ENCODE measurements around the gene ATP5F1B. TPM values are rescaled to one million over a fixed set of nuclear protein-coding genes. Genes with fewer than 3 reads are reported as not detected.
A peak's percentile ranks its signal among the peaks of the same experiment; 100 is the strongest.

The ATP5F1B gene
- 1,051 and 1,399 TPM in 2 replicates for total RNA-seq (2016; rRNA removed; fragmentation: Illumina TruSeq; extraction: Trizol)
- 224 and 228 TPM in 2 replicates for total RNA-seq (2016; cell fraction: cytosol; rRNA removed; fragmentation: Illumina TruSeq; extraction: Trizol; ENCODE audit: low read depth)
- 1,021 and 1,411 TPM in 2 replicates for total RNA-seq (2016; cell fraction: insoluble cytoplasmic fraction; rRNA removed; fragmentation: Illumina TruSeq; extraction: Trizol)
- 344 and 367 TPM in 2 replicates for total RNA-seq (2016; cell fraction: membrane; rRNA removed; fragmentation: Illumina TruSeq; extraction: Trizol)
- 359 and 382 TPM in 2 replicates for total RNA-seq (2016; cell fraction: nucleus; rRNA removed; fragmentation: Illumina TruSeq; extraction: Trizol)
- 985 and 1,180 TPM in 2 replicates for polyA plus RNA-seq (2011; rRNA removed)
- polyA plus RNA-seq (2011; cell fraction: cytosol; rRNA removed), result 961 and 1,057 TPM in 2 replicates
- 521 and 614 TPM in 2 replicates for polyA plus RNA-seq (2011; cell fraction: nucleus; rRNA removed)
- 690 and 871 TPM in 2 replicates for polyA plus RNA-seq (2012)
- polyA plus RNA-seq (2016; cell fraction: cytosol; fragmentation: Illumina TruSeq; extraction: Trizol; ENCODE audit: low read depth), result 156 and 174 TPM in 2 replicates
- 1,081 and 1,136 TPM in 2 replicates for polyA plus RNA-seq (2016; cell fraction: insoluble cytoplasmic fraction; fragmentation: Illumina TruSeq; extraction: Trizol; ENCODE audit: low read depth)
- polyA plus RNA-seq (2016; cell fraction: membrane; fragmentation: Illumina TruSeq; extraction: Trizol; ENCODE audit: low read depth), result 252 and 280 TPM in 2 replicates
- polyA plus RNA-seq (2016; cell fraction: nucleus; fragmentation: Illumina TruSeq; extraction: Trizol; ENCODE audit: insufficient read depth, low read depth), result 530 and 544 TPM in 2 replicates
- polyA minus RNA-seq (2011; rRNA and poly(A)+ RNA removed; ENCODE audit: low replicate concordance), result 2,113 and 3,228 TPM in 2 replicates
- 569 and 591 TPM in 2 replicates for polyA minus RNA-seq (2011; cell fraction: cytosol; rRNA and poly(A)+ RNA removed)
- 160 and 202 TPM in 2 replicates for polyA minus RNA-seq (2011; cell fraction: nucleus; rRNA and poly(A)+ RNA removed)
- percentile 96 among the genes with signal in this experiment for Bru-seq, nascent RNA
- BruChase-seq, experiment 1, labeled RNA remaining after a 6-hour chase, result percentile 99 among the genes with signal in this experiment
- percentile 99 among the genes with signal in this experiment for BruChase-seq, experiment 2, labeled RNA remaining after a 2-hour chase
- long read RNA-seq, experiment 1, transcript ATP5F1B-201 (10 exons, 1,839 nt), result major isoform, 683 of 816 reads
- long read RNA-seq, experiment 1, partial matches to known transcripts, result 101 of 816 reads
- long read RNA-seq, experiment 1, other reads (novel, unspliced or antisense), result 28 of 816 reads
- long read RNA-seq, experiment 2, transcript ATP5F1B-208 (2 exons, 457 nt), result minor isoform, 29 of 1,330 reads
- long read RNA-seq, experiment 2, transcript ATP5F1B-201 (10 exons, 1,839 nt), result major isoform, 967 of 1,330 reads
- long read RNA-seq, experiment 2, partial matches to known transcripts, result 204 of 1,330 reads
- long read RNA-seq, experiment 2, other reads (novel, unspliced or antisense), result 130 of 1,330 reads

- peak; percentile 99 for ATAC-seq
- intact Hi-C loops (cut with micrococcal nuclease; ENCODE audit: unreplicated experiment), result loop anchor here (1.0 to 10.0 kb wide), 3 partner anchors 9 to 79 kb away; partner anchors contain the start of gene NACA
- DNase-seq (ENCODE audit: low spot score), result peak; percentile 100
- Histone ChIP-seq H3K4me1 (ENCODE audit: insufficient read depth, low read length) (peaks cover 35% of the 10 kb centered on the region), H3K79me2 (ENCODE audit: insufficient read depth, low read length) (peaks cover 39% of the 10 kb centered on the region), H3K27ac (ENCODE audit: extremely low read length, insufficient read depth, low read length) (peak within 1 kb of the TSS; percentile 84), H4K20me1 (ENCODE audit: insufficient read depth, low read length) (peaks cover 15% of the 10 kb centered on the region), H3K9ac (ENCODE audit: insufficient read depth, low read depth, low read length) (peak within 1 kb of the TSS; percentile 97), H3K9me3 (ENCODE audit: low read length) (no peaks in the 10 kb centered on the region), H3K36me3 (replicated peaks in 1 of 2; ENCODE audit: control insufficient read depth in 1 of 2, insufficient read depth in 2 of 2, low read length in 2 of 2) (peaks cover 10 to 27% of the 10 kb centered on the region in 2 experiments), H3K4me3 (replicated peaks in 1 of 3; ENCODE audit: insufficient read depth in 1 of 3, low read depth in 2 of 3, low read length in 3 of 3) (peak within 1 kb of the TSS; percentile 75 to 89 (median 77)), H3K27me3 (ENCODE audit: control insufficient read depth in 1 of 2, insufficient read depth in 2 of 2, low read length in 2 of 2) (no peaks in the 10 kb centered on the region; a peak in 1 of 5 replicates), H2AFZ (ENCODE audit: low read length) (peak within 1 kb of the TSS; percentile 74), H3K4me2 (ENCODE audit: low read depth, low read length) (peak within 1 kb of the TSS; percentile 91)
- in situ Hi-C loops (cut with HindIII; ENCODE audit: extremely low pct_ligation_motif_present, low pct_unique_long_range_greater_than_20kb), result loop anchor here (10.0 kb wide), 1 partner anchor 79 kb away; the partner anchor contains the start of gene NACA
- FAIRE-seq, result peak; percentile 98
- POLR2A ChIA-PET, result interaction anchor here (0.7 to 2.8 kb wide), 13 partner anchors 9 to 433 kb away, joined by 3 to 58 read pairs (median 4); partner anchors contain the start of genes BAZ2A, NACA and PTGES3
- under 1% methylated on average over 19 of the region's 39 CpGs for WGBS (ENCODE audit: low lambda C conversion rate)
- CTCF ChIA-PET (ENCODE audit: low intra/inter-chr PET ratio, low total read pairs), result interaction anchor here (1.0 kb wide), 1 partner anchor 9 kb away, joined by 5 read pairs; no protein-coding TSS in a partner anchor
- BruUV-seq (replicated peaks), result no TSS peak
- 0 out of 2 replicates have a peak, but pooled peaks have one; percentile 17 for TF ChIP-seq ZNF33B (CRISPR knock-in tag; IDR thresholded peaks at IDR 0.05)
- peak; percentile 40; the same call in 1 of the 2 replicates for TF ChIP-seq E2F2 (CRISPR knock-in tag; IDR thresholded peaks at IDR 0.05; ENCODE audit: borderline replicate concordance)
- peak; percentile 84; the same call in 1 of the 2 replicates for TF ChIP-seq HINFP (CRISPR knock-in tag; IDR thresholded peaks at IDR 0.05; ENCODE audit: low read depth)
- peak; percentile 70; the same call in 1 of the 2 replicates for TF ChIP-seq ZNF619 (CRISPR knock-in tag; IDR thresholded peaks at IDR 0.05)
- TF ChIP-seq DPF2 (CRISPR knock-in tag; IDR thresholded peaks at IDR 0.05; ENCODE audit: borderline replicate concordance, low read depth), result no peak
- no peak; the same call in 1 of the 2 replicates for TF ChIP-seq ZBTB3 (CRISPR knock-in tag; IDR thresholded peaks at IDR 0.05; ENCODE audit: borderline replicate concordance, low read depth)
- TF ChIP-seq ZNF704 (CRISPR knock-in tag; IDR thresholded peaks at IDR 0.05; ENCODE audit: borderline replicate concordance), result peak; percentile 38; the same call in 1 of the 2 replicates
- no peak for TF ChIP-seq CENPT (CRISPR knock-in tag; IDR thresholded peaks at IDR 0.05; ENCODE audit: low read depth)
- TF ChIP-seq YY1 (IDR thresholded peaks at IDR 0.05; ENCODE audit: insufficient read depth, insufficient replicate concordance, low read depth, low read length), result peak; percentile 87
- no peak for TF ChIP-seq SRF (IDR thresholded peaks at IDR 0.05; ENCODE audit: low read depth, low read length)
- 0 out of 2 replicates have a peak, but pooled peaks have one; percentile 32 for TF ChIP-seq FLYWCH1 (CRISPR knock-in tag; IDR thresholded peaks at IDR 0.05)
These were observed at the start of gene ATP5F1B for GRCh38 chr12:56645717-56646446. Gene ATP5F1B, minus strand, starts transcription at chr12:56645984. Its CDS starts 21 bp downstream, at chr12:56645963.

All from HepG2 (cell line).